Fibroblast of skin of back (primary cell): ENCODE measurements around the gene FNDC4. TPM values are rescaled to one million over a fixed set of nuclear protein-coding genes. Genes with fewer than 3 reads are reported as not detected.
A peak's percentile ranks its signal among the peaks of the same experiment; 100 is the strongest.
"Not testable (repeated sequence)": the region's sequence is repeated elsewhere in the genome, so short reads cannot be mapped to it uniquely, and the experiment has no call there.

ENCODE experiments used
- DNase-seq: peaks from one replicate; pipeline ENCODE4 v3.0.0-alpha.2; 2013
- polyA plus RNA-seq, 2 experiments: library from polyadenylated mRNA; unstranded; fragments of 120-200 nt; gene quantifications; one replicate each; pipeline ENCODE4 v1.2.1, GENCODE V29; 2013; ENCODE audit not compliant: insufficient read length in 2 of 2

Gene FNDC4, protein sequence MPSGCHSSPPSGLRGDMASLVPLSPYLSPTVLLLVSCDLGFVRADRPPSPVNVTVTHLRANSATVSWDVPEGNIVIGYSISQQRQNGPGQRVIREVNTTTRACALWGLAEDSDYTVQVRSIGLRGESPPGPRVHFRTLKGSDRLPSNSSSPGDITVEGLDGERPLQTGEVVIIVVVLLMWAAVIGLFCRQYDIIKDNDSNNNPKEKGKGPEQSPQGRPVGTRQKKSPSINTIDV
- 7.8 TPM for polyA plus RNA-seq (2013, experiment 1 of 2; ENCODE audit: insufficient read length)
- 8.3 TPM for polyA plus RNA-seq (2013, experiment 2 of 2; ENCODE audit: insufficient read length)

DNA sequence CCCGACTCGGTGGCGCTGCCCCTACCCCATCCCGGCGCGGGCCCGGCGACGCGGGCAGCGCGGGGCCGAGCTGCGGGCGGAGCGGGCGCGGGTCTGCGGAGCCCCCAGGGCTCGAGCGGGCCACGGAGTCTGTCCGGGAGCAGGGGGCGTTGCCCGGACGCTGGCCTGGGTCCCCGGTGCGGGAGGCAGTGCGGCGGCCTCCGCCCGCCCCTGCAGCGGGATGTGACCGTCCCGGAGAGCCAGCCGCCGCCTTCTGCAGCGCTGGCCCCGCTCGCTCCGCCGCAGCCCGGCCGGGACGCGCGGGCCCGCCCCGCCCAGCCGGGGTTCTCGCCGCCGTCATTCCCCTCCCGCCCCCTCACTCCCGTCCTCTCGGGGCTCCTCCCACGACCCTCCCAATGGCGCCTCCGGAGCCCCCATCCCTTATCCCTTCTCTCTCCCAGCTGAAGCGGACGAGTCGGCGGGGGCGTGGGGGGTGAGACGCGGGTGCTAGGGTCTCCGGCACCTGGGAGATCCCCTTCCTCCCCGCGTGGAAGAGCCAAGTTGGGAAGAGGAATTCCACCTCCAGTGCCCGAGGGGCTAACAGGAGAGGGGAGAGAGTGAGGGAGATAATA lies at the start of gene FNDC4:
Gene FNDC4 (minus strand): TSS at position 257 of the 611 bp plus-strand sequence. CDS start 521 bp downstream, outside the sequence.
- DNase-seq = peak; percentile 12

DNA sequence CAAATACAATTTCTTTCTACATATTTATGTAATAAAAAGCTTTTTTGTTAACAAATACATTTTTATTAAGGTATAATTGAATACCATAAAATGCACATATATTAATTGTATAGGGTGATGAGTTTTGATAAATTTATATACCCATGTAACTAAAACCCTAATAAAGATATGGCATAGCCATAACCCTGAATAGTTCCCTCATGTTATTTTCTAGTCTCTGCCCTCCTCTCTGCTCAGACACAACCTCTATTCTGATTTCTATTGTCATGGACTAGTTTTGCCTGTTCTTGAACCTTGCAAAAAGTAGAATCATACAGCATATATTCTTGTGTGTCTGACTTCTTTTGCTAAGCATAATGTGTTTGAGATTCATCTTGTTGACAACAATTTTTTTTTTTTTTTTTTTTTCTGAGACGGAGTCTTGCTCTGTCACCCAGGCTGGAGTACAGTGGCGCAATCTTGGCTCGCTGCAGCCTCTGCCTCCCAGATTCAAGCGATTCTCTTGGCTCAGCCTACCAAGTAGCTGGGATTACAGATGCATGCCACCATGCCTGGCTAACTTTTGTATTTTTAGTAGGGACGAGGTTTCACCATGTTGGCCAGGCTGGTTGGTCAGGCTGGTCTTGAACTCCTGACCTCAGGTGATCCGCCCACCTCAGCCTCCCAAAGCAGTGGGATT lies 49.3 kb upstream of the FNDC4 start:
- DNase-seq = no peak

DNA sequence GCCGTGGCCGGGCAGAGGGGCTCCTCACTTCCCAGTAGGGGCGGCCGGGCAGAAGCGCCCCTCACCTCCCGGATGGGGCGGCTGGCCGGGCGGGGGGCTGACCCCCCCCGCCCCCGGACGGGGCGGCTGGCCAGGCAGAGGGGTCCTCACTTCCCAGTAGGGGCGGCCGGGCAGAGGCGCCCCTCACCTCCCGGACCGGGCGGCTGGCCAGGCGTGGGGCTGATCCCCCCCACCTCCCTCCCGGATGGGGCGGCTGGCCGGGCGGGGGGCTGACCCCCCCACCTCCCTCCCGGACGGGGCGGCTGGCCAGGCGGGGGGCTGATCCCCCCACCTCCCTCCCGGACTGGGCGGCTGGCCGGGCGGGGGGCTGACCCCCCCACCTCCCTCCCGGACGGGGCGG lies 44.6 kb upstream of the FNDC4 start:
- not testable (repeated sequence) for DNase-seq

DNA sequence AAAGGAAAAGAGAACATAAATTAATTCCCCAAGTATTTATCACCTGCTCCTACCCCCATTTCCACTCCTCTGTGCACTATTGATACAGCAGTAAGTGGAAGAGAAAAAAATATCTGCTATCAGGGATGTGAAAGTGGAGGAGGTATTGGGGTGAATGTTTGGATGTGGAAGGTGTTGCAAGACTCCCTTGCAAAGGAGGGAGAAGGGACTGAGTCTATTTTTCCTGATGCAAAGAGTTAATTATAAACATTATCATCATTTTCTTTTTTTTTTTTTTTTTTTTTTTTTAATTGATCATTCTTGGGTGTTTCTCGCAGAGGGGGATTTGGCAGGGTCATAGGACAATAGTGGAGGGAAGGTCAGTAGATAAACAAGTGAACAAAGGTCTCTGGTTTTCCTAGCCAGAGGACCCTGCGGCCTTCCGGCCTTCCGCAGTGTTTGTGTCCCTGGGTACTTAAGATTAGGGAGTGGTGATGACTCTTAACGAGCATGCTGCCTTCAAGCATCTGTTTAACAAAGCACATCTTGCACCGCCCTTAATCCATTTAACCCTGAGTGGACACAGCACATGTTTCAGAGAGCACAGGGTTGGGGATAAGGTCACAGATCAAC lies 43.9 kb upstream of the FNDC4 start:
- DNase-seq = not testable (repeated sequence)

DNA sequence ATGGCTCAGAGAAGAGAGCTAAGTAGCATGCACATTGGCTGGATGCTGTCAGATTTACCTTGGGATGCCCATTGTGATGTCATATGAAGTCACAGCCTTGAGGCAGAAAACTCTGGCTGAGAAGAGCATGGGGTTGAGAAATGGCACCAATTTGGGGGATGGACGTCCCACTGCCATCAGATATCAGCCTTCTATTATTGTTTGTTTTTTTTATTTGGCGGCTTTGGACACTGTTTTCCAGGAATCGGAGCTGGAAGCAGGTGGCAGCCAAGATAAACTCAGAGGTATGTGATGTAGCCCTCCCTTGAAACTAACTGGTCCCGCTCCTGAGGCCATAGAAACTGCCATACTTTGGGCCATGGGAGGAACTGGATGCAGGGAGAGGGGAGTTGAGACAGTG lies 42.3 kb upstream of the FNDC4 start:
- no peak for DNase-seq

DNA sequence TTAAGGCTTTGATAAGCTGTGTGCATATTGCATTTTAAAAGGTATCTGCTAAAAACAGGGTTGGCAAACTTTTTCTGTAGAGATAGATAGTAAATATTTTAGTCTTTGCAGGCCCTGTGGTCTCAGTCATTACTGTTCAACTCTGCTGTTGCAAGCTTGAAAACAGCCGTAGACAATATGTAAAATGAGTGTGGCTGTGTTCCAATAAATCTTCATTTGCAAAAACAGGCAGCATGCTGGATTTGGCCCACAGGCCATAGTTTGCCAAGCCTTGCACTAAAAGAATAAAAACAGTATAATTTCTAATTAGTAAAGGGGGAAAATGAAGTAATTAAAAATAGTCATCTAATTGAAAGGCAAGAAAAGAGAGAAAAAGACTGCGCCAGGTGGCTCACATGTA lies 37.0 kb upstream of the FNDC4 start:
- no peak for DNase-seq

DNA sequence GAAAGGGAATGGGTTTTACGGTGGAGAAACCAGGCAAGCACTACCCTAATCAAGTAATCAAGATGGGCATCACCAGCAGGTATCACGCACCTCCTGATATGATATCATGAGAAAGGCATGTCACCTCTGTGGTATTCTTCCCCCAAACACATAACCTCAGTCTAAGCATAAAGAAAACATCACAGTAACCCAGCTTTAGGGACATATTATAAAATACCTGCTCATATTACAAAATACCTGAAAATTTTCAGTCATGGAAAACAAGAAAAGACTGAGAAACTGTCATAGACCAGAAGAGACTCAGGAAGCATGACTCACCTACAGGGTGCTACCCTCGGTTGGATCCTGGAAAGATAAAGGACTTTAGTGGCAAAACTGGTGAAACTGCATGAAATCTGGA lies 32.2 kb upstream of the FNDC4 start:
- no peak for DNase-seq

DNA sequence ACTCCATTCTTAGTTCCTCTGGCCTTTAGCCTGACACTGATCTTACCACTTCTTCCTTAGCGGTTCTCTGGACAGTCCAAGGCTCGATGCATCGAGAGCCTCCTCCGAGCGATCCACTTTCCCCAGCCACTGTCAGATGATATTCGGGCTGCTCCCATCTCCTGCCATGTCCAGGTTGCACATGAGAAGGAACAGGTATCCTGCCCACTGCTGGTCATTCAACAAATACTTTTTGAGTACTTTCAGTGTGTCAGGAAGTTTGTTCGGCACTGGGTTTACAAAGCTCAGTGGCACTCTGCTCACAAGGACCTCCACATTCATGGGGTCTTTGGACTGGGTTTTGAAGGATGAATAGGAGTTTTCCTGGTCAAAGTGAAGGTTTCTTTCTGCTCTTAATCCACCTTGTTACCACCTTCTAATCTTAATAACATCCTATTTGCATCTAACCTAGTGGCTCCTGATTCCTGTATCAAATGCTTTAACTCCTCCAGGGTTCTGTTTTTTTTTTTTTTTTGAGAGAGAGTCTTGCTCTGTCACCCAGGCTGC lies 27.5 kb upstream of the FNDC4 start:
- no peak for DNase-seq

DNA sequence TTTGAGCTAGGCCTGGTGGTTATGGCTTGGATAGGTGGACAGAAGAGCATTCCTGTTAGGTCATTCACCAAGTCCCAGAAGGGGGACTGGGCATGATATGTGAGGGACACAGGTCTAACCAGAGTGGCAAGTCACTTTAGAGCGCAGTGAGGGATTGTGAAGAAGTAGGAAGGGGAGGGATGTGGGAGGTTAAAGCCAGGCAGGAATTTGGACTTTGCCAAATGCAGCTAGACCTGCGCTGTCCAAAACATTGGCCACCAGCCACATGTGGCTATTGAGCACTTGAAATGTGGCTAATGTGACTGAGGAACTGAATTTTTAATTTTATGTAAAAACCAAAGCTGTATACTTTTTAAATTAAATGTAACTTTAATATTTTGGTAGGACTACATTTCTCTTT lies 25.3 kb upstream of the FNDC4 start:
- DNase-seq = no peak

DNA sequence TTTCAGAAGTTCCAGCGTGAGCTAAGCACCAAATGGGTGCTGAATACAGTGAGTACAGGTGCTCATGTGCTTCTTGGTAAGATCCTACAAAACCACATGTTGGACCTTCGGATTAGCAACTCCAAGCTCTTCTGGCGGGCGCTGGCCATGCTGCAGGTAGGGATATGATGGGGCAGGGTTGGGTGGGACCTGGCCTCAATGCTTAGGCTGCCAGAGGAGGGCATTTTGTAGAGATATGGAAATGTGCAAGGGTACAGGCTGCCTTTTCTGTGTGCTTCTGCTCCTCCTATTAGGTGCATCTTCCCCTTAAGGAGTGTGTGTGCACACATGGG lies 23.7 kb upstream of the FNDC4 start:
- DNase-seq = no peak

DNA sequence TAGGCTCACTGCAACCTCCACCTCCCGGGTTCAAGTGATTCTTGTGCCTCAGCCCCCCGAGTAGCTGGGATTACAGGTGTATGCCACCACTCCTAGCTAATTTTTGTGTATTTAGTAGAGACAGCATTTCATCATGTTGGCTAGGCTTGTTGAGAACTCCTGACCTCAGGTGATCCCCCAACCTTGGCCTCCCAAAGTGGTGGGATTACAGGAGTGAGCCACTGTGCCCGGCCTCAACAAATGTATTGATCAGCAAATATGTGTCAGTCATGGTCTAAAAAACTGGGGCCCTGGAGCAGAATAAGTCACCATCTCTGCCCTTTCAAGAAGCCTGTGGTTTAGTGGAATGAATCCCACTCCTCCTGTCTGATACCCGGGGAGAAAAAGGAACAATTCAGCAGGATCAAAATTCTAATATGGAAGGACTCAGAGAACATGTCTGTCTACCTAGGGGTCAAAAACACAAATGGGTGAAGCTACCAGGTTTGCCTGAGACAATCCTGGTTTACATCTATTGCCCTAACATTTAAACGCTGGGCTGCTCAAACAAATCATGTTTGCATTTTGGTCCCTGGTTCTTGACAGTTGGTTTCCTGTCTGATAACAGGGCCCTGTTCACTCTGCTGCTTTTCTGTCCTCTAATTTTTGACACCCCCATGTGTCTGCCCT lies 23.2 kb upstream of the FNDC4 start:
- DNase-seq = no peak

DNA sequence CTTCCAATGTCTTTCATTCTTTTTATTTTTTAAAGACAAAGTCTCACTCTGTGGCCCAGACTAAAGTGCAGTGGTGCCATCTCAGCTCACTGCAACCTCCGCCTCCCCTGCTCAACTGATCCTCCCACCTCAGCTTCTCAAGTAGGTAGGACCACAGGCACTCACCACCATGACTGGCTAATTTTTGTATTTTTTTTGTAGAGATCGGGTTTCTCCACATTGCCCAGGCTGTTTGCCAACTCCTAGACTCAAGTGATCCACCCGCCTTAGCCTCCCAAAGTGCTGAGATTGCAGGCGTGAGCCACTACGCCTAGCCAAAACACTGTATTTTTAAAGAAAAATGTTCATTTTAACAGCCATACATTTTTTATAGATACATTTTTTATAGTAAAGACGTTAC lies 14.3 kb upstream of the FNDC4 start:
- peak; percentile 15 for DNase-seq

DNA sequence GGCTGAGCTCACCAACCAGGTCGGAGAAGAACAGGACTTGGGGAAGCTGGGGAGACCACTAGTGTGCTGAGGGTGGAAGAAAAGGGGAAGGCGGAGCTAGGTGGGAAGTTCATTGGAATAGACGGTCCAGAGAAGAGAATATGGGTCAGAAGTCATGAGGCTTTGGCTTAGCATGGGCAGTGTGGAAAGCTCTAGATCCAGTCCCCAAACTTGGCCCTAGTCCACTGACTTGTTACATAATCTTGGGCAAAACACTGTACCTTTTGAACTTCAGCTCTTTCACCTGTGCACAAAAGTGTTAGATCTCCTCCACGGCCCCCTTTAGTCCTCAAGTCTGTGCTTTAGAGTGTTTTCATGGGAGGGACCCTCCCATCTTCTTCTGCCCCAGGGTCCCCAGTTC lies 12.3 kb upstream of the FNDC4 start:
- no peak for DNase-seq

DNA sequence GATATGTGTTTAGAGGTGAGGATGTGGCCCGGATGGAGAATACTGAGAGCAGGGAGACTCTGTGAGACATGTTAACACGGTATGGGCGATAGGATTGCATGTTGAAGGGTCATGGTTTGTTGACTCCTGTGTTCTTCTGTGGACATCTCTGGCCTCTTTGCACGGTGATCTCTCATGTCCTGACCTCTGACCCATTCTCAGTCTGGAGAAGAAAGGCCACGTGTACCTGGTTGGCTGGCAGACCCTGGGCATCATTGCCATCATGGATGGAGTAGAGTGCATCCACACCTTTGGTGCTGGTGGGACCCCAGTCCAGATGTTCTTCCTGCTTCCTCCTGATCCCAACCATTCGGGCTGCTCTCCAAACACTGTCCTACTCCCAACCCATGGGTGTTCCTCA lies 11.6 kb upstream of the FNDC4 start:
- DNase-seq = no peak

DNA sequence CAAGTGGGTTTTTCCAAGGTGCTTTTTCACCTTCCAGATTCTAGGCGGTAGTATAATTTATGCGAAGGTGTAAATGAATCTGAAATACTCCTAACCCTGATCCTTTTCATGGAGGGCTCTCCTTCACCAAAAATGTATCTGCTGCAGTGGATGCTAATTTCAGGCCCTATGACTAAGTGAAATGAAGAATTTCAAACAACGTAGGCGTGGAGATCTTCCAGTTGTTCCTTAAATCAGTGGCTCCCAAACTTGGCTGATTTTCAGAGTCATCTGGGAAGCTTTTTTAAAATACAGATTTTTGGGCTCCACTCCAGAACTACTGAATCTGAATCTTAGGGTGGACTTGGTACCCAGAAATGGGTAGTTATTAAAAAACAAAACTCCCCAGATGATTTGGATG lies 7.1 kb upstream of the FNDC4 start:
- DNase-seq = no peak

DNA sequence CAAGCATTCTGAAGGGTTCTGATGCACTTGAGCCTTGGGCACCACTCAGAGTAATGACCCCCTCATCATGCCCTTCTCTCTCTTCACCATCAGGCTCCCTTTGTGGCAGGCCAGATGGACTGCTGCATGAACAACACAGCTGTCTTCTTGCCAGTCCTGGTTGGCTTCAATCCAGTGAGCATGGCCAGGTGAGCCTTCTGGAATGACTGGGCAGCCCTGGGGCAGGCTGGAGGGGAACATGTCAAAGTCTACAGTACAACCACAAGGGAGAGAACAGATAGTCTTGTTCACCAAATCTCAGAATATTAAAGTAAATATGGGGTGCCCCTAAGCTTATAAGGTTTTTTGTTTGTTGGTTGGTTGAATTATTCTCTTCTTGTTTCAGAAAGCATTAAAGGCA lies 6.0 kb upstream of the FNDC4 start:
- DNase-seq = no peak

DNA sequence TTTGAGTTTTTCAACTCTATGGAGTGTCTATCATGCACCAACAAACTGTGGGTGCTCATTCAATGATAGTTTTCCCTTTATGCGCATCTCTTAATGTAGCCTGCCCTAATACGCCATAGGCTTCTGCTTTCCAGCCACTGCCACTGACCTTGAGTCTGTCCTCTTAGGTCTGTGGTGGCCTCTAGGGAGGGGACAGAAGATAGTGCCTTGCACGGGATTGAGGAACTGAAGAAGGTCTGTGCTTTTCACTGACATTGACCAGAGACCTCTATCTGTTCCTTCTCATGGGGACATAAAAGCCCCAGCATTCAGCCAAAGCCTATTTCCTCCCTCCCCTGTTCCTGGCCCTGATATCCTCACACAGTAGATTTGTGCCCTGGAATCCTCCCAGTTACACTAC lies 4.0 kb upstream of the FNDC4 start:
- no peak for DNase-seq

DNA sequence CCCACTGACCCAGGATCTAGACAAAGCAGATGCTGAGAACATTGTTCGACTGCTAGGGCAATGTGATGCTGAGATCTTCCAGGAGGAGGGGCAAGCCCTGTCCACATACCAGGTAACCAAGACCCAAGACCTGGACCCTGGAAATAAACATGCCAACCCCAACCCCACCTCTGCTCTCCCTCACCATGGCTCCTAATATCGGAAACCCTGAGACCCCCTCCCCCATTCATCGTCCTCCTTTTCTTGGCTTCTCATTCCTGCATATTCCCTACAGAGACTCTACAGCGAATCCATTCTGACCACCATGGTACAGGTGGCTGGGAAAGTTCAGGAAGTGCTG lies 2.3 kb upstream of the FNDC4 start:
- DNase-seq = no peak

DNA sequence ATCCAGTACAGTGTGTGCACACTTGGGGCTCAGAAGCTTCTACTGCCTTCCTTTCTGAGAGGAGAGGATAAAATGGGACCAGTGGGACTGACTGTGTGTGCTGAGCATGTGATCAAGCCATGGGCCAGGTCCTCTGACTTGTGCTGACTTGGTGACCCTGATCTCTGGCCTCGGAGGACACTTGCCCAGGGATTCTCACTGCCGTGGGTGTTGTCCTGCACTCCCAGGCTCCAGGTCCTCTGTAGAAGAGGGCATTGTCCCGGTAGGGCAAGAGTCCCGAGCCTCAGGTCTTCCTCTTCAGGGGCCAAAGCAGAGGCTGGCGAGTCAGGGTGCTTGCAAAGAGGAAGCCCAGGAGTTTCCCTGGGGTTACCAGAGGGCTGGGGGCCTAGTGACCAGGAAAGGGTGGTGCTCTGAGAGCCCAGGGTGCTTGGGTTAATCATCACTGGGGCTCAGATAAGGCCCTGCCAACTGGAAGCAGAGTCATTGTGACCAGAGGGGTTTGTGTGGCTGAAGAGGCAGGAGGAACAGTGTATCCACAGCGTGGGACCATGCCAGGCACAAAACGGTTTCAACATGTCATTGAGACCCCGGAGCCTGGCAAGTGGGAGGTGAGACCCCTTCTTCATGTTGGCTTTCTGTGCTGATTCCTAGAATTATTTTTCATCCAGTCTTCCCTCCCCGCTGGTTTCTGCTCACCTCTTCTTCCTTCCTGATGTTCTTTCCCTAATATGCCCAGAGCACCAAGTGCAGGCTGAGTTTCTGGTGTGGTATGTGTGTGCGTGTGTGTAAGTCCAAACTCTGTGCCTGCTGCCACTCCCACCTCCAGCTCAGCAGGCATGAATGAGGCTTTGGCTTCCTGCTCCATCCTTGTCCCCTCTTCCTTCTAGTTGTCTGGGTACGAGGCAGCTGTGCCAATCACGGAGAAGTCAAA lies 1.6 kb upstream of the FNDC4 start, which contains the start of gene GCKR:
Gene GCKR (plus strand): TSS at position 483 of the 931 bp plus-strand sequence. CDS start 66 bp downstream, at position 549.
- DNase-seq = peak; percentile 36

DNA sequence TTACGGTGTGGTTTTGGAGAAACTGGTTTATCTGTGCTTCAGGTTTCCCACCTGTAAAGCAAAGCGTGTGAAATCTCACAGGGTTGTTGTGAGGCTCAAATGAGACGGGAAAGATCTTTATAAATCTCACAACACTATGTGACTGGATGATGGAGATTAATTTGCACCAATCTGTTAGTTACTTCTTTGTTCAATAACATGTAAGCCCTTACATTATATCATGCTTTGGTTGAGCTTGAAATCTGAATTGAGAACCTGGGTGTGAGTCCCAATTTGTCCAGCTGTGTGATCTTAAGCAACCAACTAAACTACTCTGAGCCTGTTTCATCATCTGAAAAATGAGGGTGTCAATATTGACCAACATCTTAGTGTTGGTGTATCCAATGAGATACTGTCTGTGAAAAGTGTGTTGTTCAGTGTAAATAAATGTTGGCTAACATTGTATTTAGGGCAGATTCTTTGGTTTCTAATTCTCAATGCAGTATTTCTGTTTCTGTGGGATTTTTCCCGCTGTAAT lies 898 bp upstream of the FNDC4 start:
- DNase-seq = no peak

DNA sequence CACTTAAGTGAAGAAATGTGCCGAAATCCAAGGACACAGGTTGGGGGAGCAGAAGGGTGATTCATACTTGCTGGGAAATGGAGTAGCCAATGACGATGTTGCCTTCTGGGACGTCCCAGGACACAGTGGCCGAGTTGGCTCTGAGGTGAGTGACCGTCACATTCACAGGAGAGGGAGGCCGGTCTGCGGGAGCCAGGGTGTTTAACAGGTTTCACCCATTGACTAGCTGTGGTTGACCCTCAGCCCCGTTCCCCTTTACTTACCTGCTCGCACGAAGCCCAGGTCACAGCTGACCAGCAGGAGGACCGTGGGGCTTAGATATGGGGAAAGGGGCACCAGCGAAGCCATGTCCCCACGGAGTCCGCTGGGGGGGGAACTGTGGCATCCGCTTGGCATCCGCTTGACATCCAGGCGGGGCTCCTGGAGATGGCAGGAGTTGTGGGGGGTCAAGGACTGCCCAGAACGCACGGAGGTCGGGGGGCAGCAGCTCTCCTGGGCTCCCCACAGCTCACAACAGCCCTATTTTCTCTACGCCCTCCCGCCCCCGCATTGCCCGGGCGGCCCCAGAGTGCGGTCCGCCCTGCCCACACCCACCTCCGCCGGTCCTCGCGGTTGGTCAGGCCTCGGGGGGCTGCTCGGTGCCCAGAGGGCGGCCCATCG lies 586 bp downstream of the FNDC4 start:
- no peak for DNase-seq
